Forelimb muscle (tissue), 1 donor: Measurements from ENCODE around the gene PITPNM3. TPM values are rescaled to one million over a fixed set of nuclear protein-coding genes. Genes with fewer than 3 reads are reported as not detected.

Experiments
- DNase-seq: peaks from one replicate; pipeline ENCODE4 v3.0.0-alpha.2; 2013; ENCODE audit warnings: low read depth
- polyA plus RNA-seq: library from polyadenylated mRNA; unstranded; fragments of 120-200 nt; gene quantifications from one replicate; pipeline ENCODE4 v1.2.1, GENCODE V29; 2013; ENCODE audit not compliant: insufficient read length

The PITPNM3 gene
- polyA plus RNA-seq, 1 donor: 6.7 TPM

GRCh38 chr17:6480303-6480675 is 76.1 kb downstream of the PITPNM3 start:
- DNase-seq: no peak

- DNase-seq: no peak
Observed at GRCh38 chr17:6479622-6480302, 76.6 kb downstream of the PITPNM3 start.

GRCh38 chr17:6478486-6478885 is 77.9 kb downstream of the PITPNM3 start:
- DNase-seq: no peak

DNA sequence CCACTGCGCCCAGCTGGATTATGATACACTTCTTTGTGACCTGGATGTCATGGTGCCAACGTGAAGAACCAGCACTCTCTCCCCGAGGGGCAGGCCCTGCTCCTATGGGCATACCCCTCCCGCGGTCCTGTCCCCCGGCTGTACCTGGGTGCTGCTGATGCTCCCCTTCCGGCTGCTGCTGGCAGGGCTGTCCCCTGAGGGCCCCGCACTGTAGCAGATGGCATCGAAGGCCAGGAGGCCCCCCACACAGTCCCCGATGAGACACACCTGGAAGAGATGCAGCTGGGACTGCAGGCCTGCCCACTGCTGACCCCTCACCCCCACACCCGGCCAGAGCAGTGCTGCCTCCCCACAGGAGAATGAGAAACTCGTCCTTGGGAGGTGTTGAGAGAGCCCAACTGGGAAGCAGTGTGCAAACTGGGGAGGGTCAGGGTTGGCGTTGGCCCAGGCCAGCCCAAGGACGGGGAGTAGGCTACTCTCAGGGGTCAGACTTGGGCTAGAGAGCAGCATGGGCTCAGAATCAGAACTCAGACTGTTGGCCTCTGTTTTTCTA is 78.4 kb downstream of the PITPNM3 start:
- no peak for DNase-seq

- no peak for DNase-seq
Observed at GRCh38 chr17:6476810-6477179, 79.6 kb downstream of the PITPNM3 start.

DNA sequence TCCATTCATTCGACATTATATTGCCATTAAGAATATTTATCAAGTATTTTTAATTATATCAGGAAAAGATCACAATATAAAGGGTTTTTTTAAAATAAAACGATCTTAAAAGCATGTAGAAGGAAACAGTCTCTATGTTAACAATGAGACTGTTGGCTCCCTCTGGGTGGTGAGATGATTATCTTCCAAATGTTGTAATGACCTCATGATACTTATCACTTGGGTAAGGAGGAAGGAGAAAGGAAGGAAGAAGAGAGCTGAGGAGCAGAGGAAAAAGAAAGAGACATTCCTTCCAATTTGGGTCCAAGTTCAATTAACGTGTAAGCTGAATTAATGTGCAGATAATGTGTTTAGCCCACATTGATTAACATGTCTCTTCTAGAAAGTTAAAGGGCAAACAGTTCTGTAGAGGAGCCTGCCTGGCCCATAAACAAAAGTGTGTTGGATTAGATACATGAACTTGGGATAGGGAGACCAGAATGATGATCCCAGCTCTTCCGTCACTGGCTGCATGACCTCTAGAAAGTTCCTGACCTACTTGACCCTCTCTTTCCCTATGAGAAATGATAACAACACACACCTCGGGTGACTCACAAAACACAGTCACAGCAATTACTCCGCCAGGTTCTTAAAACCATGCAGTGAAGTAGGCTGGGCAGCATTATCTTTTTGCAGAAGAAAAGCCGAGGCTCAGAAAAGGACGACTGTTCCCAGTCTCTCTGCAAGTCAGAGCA is 80.1 kb downstream of the PITPNM3 start:
- DNase-seq: no peak

DNA sequence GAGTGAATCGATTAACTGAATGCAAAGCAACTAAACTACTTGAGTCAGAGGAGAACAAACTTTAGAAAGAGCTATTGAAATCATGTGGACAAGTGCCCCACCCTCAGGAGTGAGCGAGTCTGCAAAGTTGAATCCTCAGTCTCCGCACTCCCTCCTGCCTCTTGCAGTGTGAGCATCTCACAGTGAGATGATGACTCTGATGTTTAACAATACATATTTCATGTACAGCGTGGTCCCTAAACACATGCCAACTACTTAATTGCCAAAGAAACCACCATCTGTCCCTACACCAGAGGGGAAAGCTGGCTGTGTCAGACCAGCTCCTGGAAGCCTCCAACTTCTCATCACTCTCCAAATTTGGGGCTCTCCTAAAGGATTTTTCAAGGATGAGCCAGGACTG is 80.9 kb downstream of the PITPNM3 start:
- DNase-seq: no peak

DNA sequence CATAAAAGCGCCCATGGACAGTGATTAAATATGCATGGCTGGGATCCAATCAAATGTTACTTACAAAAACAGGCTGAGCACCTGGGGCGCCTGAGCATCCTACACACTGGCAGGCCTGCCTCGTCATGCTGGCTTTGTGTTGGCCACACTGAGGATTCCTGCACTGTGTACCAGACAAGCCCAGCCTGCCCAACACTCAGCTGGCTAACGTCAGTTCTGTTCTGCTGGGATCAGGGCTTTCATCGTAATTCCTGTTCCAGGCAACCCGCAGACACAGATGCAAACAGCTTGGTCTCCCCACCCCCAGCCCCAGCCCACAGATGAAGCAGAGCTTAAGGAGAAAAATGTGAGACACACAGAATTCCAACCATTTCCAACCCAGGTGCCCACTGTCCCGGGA is 81.4 kb downstream of the PITPNM3 start:
- DNase-seq: no peak

GRCh38 chr17:6474376-6474775 is 82.0 kb downstream of the PITPNM3 start:
- no peak for DNase-seq

DNA sequence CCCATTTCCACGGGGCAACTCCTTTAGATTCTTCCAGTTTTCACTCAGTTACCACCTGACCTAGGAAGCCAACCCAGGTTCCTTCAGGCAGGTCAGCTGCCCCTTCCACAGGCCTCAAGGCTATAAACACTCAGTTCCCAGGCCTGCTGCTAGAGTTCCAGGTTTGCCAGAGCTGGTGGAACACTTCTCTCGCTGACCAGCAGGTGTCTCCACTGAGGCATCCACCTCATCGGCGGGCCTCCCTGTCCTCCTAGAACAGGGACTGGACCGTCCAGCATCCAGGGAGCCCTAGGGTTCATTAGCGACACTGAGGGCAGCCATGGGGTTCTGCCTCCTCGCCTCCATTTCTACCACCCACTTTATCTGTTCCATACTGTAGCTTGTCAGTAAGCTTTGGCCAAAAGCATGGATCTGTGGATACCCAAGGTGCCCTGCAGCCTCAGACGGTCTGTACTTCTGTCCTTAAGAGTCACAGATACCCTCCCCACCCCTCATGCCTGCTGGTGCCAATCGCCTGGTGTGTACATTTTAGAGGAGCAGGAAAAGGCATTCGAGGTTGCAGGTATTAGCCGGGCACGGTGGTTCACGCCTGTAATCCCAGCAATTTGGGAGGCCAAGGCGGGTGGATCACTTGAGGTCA is 83.1 kb downstream of the PITPNM3 start:
- DNase-seq: no peak

DNA sequence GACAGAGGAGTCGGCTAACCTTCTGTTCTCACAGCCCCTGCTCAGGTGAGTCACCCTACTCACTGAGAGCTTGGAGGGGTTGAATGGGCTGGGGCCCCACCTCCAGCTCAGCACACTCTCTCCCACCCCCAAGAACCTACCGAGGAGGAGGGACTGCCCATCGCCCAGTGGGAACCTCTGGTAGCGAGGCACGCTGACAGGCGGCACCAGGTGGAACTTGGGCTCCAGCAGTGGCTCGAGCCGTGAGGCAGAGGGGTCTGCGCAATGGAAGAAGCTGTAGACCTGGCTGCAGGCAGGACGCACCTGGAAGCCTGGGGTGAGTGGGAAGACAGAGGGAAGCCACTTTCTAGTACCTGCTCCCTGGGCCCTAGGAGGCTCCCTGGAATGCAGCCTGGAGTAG is 83.8 kb downstream of the PITPNM3 start:
- no peak for DNase-seq

GRCh38 chr17:6471531-6472465 is 84.6 kb downstream of the PITPNM3 start:
- no peak for DNase-seq

DNA sequence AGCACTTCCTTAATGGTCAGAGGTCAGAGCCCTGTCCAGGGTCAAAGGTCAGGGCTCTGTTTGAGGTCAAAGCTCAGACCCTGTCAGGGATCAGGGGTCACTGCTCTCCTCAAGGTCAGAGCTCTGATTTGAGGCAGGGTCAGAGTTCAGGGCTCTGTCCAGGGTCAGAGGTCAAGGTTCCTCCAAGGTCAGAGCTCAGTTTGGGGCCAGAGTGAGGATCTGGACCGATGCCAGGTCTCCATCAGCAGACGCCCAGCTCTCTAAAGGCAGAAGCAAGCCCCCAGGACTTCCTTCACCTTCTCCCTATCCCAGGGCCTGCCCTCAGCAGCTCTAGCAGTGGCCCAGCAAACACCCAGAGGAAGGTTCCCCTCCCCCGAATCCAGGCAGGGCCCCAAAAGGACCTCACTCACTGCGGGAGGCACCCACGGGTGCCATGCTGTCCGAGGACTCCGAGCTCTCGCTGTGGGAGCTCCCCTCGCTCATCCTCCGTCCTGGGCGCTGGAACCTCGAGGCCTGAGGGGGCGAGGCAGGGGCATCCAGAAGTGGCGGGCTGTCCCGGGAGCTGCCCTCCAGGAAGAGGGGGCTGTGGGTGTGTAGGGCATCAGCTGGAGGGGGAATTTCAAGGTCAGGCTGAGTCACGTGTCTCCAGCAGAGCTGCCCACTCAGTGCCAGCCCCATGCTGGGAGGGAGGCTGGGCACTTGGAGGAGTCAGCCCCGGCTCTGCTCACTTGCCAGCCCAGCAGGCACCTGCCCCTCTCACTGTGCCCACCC is 85.4 kb downstream of the PITPNM3 start:
- no peak for DNase-seq

DNA sequence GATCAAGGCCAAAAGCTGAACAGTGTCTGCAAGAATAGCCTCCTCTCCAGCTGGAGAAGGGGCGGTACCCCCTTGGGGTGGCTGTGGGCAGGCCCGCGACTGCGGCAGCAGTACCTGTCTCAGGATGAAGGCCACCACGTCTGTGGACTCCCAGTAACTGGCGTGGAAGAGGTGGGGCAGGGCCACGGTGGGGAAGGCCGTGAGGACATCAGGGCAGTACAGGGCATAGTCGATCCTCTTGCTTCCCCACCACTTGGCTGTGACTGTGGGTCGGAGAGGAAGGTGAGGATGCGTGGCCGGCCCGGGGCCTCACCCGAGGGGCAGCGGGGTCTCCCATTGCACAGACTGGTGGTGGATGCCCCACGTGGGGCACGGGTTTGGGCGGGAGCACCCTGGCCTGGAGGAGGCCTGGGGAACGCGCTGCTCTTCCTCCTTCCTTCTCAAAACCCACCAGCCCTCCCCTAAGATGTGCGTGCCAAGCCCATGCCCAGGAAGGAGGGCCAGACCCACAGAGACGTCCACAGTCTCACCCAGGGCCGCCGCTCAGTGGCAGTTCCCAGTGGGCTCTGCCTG is 86.1 kb downstream of the PITPNM3 start:
- no peak for DNase-seq

- DNase-seq: no peak
Observed at GRCh38 chr17:6468051-6468790, 88.1 kb downstream of the PITPNM3 start.

DNA sequence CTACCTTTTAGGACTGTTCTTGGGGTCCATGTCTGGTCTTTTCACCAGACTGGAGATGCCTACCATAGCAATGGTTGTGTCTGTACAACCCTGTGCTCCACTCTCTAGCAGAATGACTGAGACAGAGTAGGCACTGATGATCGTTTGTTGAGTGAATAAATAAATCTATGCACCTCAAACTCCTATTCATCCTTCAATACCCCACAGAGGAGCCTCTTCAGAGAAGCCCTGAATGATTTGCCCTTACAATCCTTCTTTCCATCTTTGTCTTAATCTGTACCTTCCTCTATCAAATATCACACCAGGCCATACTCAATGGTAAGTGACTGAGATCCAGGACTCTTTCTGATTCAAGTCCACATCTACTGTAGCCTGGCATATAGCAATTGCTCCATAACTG is 88.8 kb downstream of the PITPNM3 start:
- no peak for DNase-seq

- no peak for DNase-seq
Observed at GRCh38 chr17:6465206-6466003, 91.0 kb downstream of the PITPNM3 start.

GRCh38 chr17:6464446-6465041 is 91.8 kb downstream of the PITPNM3 start:
- DNase-seq: no peak
